ENCODE data around the gene OR6K2. TPM values are rescaled to one million over a fixed set of nuclear protein-coding genes. Genes with fewer than 3 reads are reported as not detected.

OR6K2 gene, protein sequence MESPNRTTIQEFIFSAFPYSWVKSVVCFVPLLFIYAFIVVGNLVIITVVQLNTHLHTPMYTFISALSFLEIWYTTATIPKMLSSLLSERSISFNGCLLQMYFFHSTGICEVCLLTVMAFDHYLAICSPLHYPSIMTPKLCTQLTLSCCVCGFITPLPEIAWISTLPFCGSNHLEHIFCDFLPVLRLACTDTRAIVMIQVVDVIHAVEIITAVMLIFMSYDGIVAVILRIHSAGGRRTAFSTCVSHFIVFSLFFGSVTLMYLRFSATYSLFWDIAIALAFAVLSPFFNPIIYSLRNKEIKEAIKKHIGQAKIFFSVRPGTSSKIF
- not detected for total RNA-seq
- long read RNA-seq: 0 reads

DNA sequence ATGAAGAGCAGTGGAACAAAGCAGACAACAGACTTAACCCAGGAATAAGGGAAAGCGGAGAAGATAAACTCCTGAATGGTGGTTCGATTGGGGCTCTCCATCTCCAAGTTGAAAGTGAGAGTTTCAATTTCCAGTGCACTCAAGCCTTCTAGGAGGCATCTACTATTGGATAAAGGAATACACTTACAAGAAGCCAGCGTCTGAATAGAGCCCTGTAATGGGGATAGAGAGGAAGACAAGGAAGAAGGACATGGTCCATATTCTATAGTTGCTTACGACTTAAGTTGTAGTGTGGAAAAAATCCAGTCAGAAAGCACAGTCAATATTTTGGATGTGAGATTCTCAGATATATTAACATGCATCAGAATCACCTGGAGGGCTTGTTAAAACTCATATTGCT lies at the start of gene OR6K2:
Gene OR6K2, minus strand, starts transcription at position 101 of the 400 bp plus-strand sequence. Its CDS starts 0 bp downstream, at position 101.
- Histone ChIP-seq H3K9me3 (no peaks in the 10 kb centered on the region), H3K27ac (no peak within 1 kb of the TSS), H3K27me3 (no peaks in the 10 kb centered on the region), H3K4me1 (no peaks in the 10 kb centered on the region), H3K36me3 (no peaks in the 10 kb centered on the region), H3K4me3 (no peak within 1 kb of the TSS)
- no peak for DNase-seq
- intact Hi-C loops (cut with DNase I): no loop called here
- no peak for ATAC-seq
- WGBS (ENCODE audit: insufficient coverage, low coverage, low lambda C conversion rate, missing lambda C conversion rate): 56% methylated on average over 4 of the region's 4 CpGs
- TF ChIP-seq POLR2A (IDR thresholded peaks at IDR 0.05): no peak
- no peak for TF ChIP-seq CTCF (IDR thresholded peaks at IDR 0.05)

- DNase-seq: no peak
- H3K4me1 ChIP-seq: peaks cover 0 to under 1% (median 0%) of the 10 kb centered on the region in 4 donors
- no peaks in the 10 kb centered on the region for H3K9me3 ChIP-seq
- ATAC-seq: no peak
- no peaks in the 10 kb centered on the region for H3K36me3 ChIP-seq
- H3K27ac ChIP-seq: no peak overlapping the region
- no peaks in the 10 kb centered on the region for H3K27me3 ChIP-seq
- intact Hi-C loops (cut with DNase I): no loop called here
- no peak overlapping the region for H3K4me3 ChIP-seq
- TF ChIP-seq POLR2A (IDR thresholded peaks at IDR 0.05): no peak
- TF ChIP-seq CTCF (IDR thresholded peaks at IDR 0.05): no peak
These were observed 35.4 kb upstream of the OR6K2 start for GRCh38 chr1:158735848-158736247.

GRCh38 chr1:158732524-158732923 lies 32.1 kb upstream of the OR6K2 start:
- no peak for ATAC-seq
- H3K36me3 ChIP-seq: no peaks in the 10 kb centered on the region
- WGBS (ENCODE audit: insufficient coverage, low coverage, low lambda C conversion rate, missing lambda C conversion rate): 30% methylated on average over 2 of the region's 2 CpGs
- intact Hi-C loops (cut with DNase I): no loop called here
- H3K4me3 ChIP-seq: no peak overlapping the region
- TF ChIP-seq CTCF (IDR thresholded peaks at IDR 0.05) (no peak), POLR2A (IDR thresholded peaks at IDR 0.05) (no peak)
- DNase-seq: no peak
- H3K27ac ChIP-seq: no peak overlapping the region
- no peaks in the 10 kb centered on the region for H3K9me3 ChIP-seq
- peaks cover 0 to 4% (median 0%) of the 10 kb centered on the region in 4 donors for H3K4me1 ChIP-seq
- no peaks in the 10 kb centered on the region for H3K27me3 ChIP-seq

DNA sequence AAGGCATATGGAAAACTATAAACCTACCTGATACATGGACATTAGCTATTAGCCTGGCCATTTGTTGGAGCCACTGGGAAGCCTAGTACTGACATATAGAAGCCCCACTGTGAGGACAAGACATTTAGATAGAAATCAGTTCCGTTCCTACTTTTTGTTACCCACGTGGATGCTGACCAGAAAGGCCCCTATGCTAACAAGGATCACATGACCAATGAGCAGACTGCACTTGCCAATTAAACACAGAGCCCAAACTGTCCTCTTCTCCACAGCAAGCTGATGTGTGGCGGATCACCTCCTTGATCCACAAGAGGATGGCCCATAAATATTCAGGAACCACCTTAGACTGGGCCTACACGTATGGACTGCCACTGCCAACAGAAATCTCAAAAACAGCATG lies 31.3 kb upstream of the OR6K2 start:
- no peak for ATAC-seq
- 82% methylated on average over 2 of the region's 4 CpGs for WGBS (ENCODE audit: insufficient coverage, low coverage, low lambda C conversion rate, missing lambda C conversion rate)
- TF ChIP-seq CTCF (IDR thresholded peaks at IDR 0.05): no peak
- Histone ChIP-seq H3K4me3 (no peak overlapping the region), H3K27me3 (no peaks in the 10 kb centered on the region), H3K4me1 (peaks cover 0 to 4% (median 0%) of the 10 kb centered on the region in 4 donors), H3K9me3 (no peaks in the 10 kb centered on the region), H3K36me3 (no peaks in the 10 kb centered on the region), H3K27ac (no peak overlapping the region)
- no peak for DNase-seq
- intact Hi-C loops (cut with DNase I): no loop called here
